GM12874 (cell line): ENCODE data around the gene CBX3.

Source experiments
- CTCF ChIP-seq: IDR thresholded peaks from 2 replicates; pipeline ENCODE4 v1.5.1; 2011; ENCODE audit warnings: low read depth, mild to moderate bottlenecking, control low read depth, low read length, moderate library complexity; ENCODE audit not compliant: insufficient read depth

The CBX3 gene

DNA sequence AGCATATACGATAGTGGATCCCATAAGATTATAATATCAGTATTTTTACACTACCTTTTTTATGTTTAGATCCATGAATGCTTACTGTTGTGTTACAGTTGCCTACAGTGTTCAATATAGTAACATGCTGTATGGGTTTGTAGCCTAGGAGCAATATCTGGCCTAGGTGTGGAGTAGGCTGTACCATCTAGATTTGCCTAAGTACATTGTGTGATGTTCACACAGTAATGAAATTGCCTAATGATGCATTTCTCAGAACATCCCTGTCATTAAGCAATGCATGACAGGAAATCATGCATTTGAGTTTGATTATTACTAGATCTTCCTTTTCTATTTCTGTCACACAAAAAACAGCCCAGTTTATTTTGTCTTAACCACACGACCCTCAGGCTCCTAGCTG, 14.5 kb downstream of the CBX3 start:
- no peak for TF ChIP-seq CTCF

DNA sequence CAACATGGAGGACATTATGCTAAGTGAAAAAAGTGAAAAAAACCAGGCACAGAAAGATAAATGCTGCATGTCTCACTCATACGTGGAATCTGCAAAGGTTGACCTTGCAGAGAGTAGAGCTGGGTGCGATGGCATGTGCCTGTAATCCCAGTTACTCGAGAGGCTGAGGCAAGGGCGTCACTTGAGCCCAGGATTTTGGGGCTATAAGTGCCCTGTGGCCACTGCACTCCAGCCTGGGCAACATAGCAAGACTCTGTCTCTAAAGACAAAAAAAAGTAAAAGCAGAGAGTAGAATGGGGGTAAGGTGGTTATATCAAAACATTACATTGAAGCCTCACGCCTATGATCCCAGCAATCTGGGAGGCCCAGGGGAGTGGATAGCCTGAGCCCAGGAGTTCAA, 22.8 kb downstream of the CBX3 start:
- no peak for TF ChIP-seq CTCF

DNA sequence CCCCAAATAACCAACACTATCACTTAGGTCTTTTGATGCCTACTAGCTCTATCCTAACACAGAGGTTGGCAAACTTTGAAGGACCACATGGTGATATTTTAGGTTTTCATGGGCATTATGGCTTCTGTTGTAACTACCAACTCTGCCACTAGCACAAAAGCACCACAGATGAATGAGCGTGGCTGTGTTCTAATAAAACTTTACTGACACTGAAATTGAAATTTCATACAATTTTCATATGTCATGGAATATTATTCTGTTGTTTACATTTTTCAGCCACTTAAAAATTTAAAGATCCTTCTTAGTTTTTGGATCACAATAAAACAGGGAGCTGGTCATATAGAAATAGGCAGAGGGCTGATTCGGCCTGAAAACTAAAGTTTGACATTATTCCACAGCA, 26.4 kb downstream of the CBX3 start:
- TF ChIP-seq CTCF, result no peak

DNA sequence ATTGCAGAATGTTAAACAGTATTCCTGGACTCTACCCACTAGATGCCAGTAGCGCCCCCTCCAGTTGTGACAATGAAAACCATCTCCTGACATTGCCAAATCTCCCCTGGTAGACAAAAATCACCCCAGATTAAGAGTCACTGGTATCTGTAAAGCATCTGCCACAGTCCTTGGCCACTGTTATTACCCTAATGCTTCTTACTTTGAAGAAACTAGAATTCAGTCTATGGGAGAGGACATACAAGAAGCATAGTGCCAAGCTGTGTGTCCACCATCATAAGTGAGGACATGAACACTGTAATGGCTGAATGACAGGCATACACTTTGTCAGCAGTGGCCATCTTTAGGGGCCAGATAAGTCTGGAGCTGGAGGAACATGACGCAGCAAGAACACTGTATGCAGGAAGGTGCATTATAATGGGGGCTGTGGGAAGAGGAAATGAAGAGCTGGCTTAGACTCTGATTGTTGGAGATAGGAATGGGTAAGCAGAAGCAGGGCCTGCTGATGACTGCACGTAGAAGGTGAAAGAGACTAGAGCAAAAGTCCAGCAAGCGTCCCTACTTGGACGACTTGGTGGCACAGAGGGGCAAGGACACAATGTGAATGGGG, 32.5 kb downstream of the CBX3 start:
- TF ChIP-seq CTCF, result no peak

DNA sequence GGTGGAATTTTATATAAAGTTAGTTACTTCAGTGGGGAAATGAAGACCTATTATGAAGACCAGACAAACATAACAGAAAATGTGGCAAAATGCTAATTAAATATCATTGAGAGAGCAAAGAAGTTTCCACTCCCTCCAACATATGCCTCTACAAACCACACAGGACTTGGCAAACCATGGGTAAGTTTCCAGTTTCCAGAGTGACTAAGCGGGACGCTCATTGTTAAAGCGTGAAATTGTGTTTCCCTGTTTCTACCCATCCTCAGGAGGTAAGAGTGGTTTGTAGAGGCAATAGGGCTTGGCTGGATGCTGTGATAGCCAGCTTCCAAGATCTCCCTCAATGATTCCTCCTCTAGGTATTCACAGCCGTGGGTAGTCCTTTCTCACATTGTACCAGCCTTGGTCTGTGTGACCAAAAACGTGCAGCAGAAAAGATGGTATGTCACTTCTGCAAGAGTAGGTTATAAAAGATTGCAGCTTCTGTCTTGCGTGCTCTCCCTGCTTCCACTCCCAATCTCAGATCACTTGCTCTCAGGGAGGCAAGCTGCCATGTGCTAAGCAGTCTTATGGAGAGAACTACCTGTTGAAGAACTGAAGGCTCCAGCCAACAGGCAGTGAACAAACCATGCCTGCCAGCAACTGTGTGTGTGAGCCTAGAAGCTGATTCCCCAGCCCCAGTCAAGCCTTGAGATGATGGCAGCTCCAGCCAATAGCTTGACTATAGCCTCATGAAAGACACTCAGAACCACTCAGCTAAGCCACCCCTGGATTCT, 35.7 kb downstream of the CBX3 start:
- no peak for TF ChIP-seq CTCF

DNA sequence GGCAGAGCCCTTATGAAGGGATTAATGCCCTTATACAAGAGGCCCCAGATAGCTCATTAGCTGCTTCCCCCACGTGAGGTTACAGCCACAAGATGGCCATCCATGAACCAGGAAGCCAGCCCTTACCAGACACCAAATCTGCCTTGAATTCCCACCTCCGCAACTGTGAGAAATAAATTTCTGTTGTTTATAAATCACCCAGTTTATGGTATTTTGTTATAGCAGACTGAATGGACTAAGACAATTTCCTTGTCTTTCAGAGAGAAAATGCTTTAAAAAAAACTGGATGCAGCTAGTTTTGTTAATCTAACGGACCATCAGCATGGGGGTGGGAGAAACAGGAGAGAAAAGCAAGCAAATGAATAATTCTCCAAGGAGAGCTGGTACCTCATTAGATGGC, 36.5 kb downstream of the CBX3 start:
- no peak for TF ChIP-seq CTCF

- no peak for TF ChIP-seq CTCF
Observed at GRCh38 chr7:26245150-26245549, 43.6 kb downstream of the CBX3 start.
